ENCODE measurements around the gene CD84.

The CD84 gene

GRCh38 chr1:160615660-160616059 is 36.4 kb upstream of the CD84 start:
- no peaks in the 10 kb centered on the region for H3K36me3 ChIP-seq
- no peak for TF ChIP-seq CTCF (IDR thresholded peaks at IDR 0.05)
- peaks cover 3 to 4% of the 10 kb centered on the region in 2 experiments for H3K4me1 ChIP-seq (ENCODE audit: control insufficient read depth in 1 of 2, insufficient read depth in 1 of 2, low read depth in 1 of 2, low read length in 1 of 2)

GRCh38 chr1:160614410-160614809 is 35.1 kb upstream of the CD84 start:
- Histone ChIP-seq H3K27me3 (no peaks in the 10 kb centered on the region), H3K27ac (no peak overlapping the region), H3K36me3 (no peaks in the 10 kb centered on the region), H3K4me3 (ENCODE audit: low read depth in 1 of 2, low read length in 1 of 2) (no peak overlapping the region), H3K4me1 (ENCODE audit: control insufficient read depth in 1 of 2, insufficient read depth in 1 of 2, low read depth in 1 of 2, low read length in 1 of 2) (peaks cover 3 to 4% of the 10 kb centered on the region in 2 experiments), H3K9me3 (no peaks in the 10 kb centered on the region)
- no peak for TF ChIP-seq CTCF (IDR thresholded peaks at IDR 0.05)

More at GRCh38 chr1:160615660-160616059, 36.4 kb upstream of the CD84 start:
- Histone ChIP-seq H3K9me3 (no peaks in the 10 kb centered on the region), H3K27me3 (no peaks in the 10 kb centered on the region), H3K4me3 (ENCODE audit: low read depth in 1 of 2, low read length in 1 of 2) (no peak overlapping the region), H3K27ac (no peak overlapping the region)

- no peaks in the 10 kb centered on the region for H3K27me3 ChIP-seq
- H3K4me1 ChIP-seq (ENCODE audit: control insufficient read depth in 1 of 2, insufficient read depth in 1 of 2, low read depth in 1 of 2, low read length in 1 of 2) = peaks cover 0 to 2% of the 10 kb centered on the region in 2 experiments
- H3K9me3 ChIP-seq = no peaks in the 10 kb centered on the region
- H3K27ac ChIP-seq = no peak overlapping the region
- TF ChIP-seq CTCF (IDR thresholded peaks at IDR 0.05) = no peak
- no peak overlapping the region for H3K4me3 ChIP-seq (ENCODE audit: low read depth in 1 of 2, low read length in 1 of 2)
- H3K36me3 ChIP-seq = no peaks in the 10 kb centered on the region
These were observed 33.4 kb upstream of the CD84 start for GRCh38 chr1:160612613-160613218.

- Histone ChIP-seq H3K27ac (no peak overlapping the region), H3K4me1 (ENCODE audit: control insufficient read depth in 1 of 2, insufficient read depth in 1 of 2, low read depth in 1 of 2, low read length in 1 of 2) (no peaks in the 10 kb centered on the region), H3K4me3 (ENCODE audit: low read depth in 1 of 2, low read length in 1 of 2) (no peak overlapping the region), H3K36me3 (no peaks in the 10 kb centered on the region), H3K27me3 (no peaks in the 10 kb centered on the region), H3K9me3 (no peaks in the 10 kb centered on the region)
- TF ChIP-seq CTCF (IDR thresholded peaks at IDR 0.05) = no peak
These were observed 31.4 kb upstream of the CD84 start for GRCh38 chr1:160610569-160611242.

GRCh38 chr1:160608941-160609340 is 29.6 kb upstream of the CD84 start:
- Histone ChIP-seq H3K4me3 (ENCODE audit: low read depth in 1 of 2, low read length in 1 of 2) (no peak overlapping the region), H3K27me3 (no peaks in the 10 kb centered on the region), H3K9me3 (no peaks in the 10 kb centered on the region), H3K4me1 (ENCODE audit: control insufficient read depth in 1 of 2, insufficient read depth in 1 of 2, low read depth in 1 of 2, low read length in 1 of 2) (no peaks in the 10 kb centered on the region), H3K27ac (no peak overlapping the region), H3K36me3 (no peaks in the 10 kb centered on the region)
- TF ChIP-seq CTCF (IDR thresholded peaks at IDR 0.05) = no peak

All from neutrophil (primary cell).